Urinary bladder (tissue), 4 donors: Measurements from ENCODE around the gene SH3BP5. TPM values are rescaled to one million over a fixed set of nuclear protein-coding genes. Genes with fewer than 3 reads are reported as not detected.

ENCODE experiments used
- DNase-seq: peaks from one replicate; pipeline ENCODE4 v3.0.0-alpha.2; 2015; ENCODE audit errors: extremely low spot score
- H3K27ac ChIP-seq: one replicate; pipeline ENCODE4 v1.5.1; 2013; ENCODE audit warnings: low read depth, mild to moderate bottlenecking, moderate library complexity
- H3K36me3 ChIP-seq: one replicate; pipeline ENCODE4 v1.6.1; 2013; ENCODE audit warnings: mild to moderate bottlenecking, moderate library complexity; ENCODE audit not compliant: insufficient read depth
- H3K4me1 ChIP-seq: one replicate; pipeline ENCODE4 v1.6.1; 2013; ENCODE audit warnings: mild to moderate bottlenecking, moderate library complexity; ENCODE audit not compliant: insufficient read depth
- H3K4me3 ChIP-seq: one replicate; pipeline ENCODE4 v1.5.1; 2013; ENCODE audit warnings: low read depth, low read length
- WGBS: extraction: QIAGEN DNeasy Blood & Tissue Kit; methylation state at CpG from one replicate; pipeline ENCODE4 v1.1.7; 2013; 5-methylcytosine and 5-hydroxymethylcytosine counted together
- polyA plus RNA-seq: library from polyadenylated mRNA; stranded (reverse); fragments of 200-250 nt; gene quantifications from one replicate; pipeline ENCODE4 v1.2.3, GENCODE V29; 2013
- total RNA-seq: library from RNA; depleted of rRNA; stranded (reverse); fragments of >200 nt; gene quantifications from one replicate; pipeline ENCODE4 v1.2.3, GENCODE V29; 2014
- donor health status: healthy with polysubstance abuse.
- donor health status: healthy.

SH3BP5 gene
- total and polyA plus RNA-seq, 2 donors, result 44.8 to 55.6 TPM

DNA sequence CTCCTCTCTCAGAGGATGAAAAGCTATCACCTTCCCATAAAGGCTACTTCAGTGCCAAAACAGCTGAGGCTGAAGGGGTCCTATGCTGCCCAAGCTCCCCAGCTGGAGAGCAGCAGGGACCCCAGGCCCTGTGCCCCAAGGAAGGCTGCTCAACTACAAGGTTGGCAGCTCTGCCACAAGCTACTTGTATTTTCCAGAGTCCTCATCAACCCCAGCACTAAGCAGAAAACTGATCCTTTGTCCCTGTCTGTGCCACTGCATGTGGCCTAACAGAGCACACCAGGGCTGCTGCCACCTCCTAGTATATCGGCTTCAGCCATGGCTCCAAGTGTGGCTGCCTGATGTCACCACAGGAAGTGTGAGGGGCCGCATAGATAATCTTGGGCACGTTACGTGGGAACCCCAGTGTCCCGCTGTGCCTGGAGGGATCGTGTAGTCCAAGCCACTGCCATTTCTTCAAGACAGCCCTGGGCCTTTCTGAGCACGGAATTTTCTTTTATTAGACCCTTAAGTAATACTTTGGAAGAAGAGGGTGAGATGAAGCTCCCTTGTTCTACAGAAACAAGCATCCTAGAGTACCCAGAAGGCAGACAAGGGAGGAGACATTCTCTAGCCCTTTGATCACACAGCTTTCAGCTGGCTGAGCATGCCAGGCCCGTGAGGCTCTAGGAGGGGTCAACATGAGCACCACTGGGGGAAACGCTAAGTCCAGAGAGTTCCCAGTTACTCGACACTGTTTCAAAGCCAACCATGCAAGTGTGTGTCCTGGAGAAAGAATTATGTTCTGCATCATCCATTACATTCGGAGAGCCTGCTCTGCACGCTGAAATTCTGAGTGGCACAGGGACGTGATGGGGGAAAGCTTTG is 65.6 kb downstream of the SH3BP5 start:
- no peak for DNase-seq
- no peak overlapping the region for H3K4me3 ChIP-seq
- WGBS, result 81% methylated on average over 13 of the region's 13 CpGs
- H3K4me1 ChIP-seq, result no peaks in the 10 kb centered on the region
- H3K36me3 ChIP-seq, result no peaks in the 10 kb centered on the region
- no peak overlapping the region for H3K27ac ChIP-seq

DNA sequence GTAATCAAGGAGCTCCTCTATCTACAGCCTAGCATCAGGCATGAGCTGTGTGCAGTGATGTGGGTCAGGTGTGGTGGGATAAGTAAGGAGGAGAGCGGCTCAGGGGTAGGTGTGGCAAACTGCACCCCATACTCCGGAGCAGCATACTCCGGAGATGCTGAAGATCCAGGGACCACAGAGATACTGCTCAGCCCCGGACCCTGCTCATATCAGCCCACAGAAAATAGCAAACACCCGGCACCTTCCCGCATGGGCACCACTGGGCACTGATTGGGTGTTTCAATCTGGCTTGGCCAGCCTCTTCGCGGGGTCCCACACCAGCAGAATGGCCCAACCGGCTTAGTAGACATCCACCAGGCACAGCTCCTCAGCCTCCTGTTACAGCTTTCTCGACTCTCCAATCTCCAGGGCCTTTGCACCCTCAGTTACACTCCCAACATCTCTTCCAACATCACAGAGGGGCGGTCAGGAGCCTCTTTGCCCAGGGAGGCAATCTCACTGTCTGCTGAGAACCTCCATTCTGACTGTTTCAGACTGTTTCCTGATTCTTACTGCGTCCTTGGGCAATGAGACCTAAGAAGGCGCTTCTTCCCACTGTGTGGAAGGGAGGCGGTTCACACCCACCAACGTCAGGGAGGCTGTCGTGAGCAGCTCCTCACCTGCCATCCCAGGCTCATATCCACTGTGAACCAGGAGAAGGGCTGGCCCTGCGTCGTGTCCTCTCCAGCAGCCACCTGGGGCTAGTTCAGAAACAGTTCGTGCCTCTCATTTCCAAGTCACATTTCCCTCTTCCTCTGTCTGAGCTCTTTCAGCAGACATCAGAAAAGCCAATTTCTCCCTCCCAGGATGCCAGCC is 66.5 kb downstream of the SH3BP5 start:
- WGBS, result 90% methylated on average over 19 of the region's 19 CpGs
- DNase-seq, result no peak
- no peaks in the 10 kb centered on the region for H3K36me3 ChIP-seq
- no peaks in the 10 kb centered on the region for H3K4me1 ChIP-seq
- no peak overlapping the region for H3K27ac ChIP-seq
- H3K4me3 ChIP-seq, result no peak overlapping the region

DNA sequence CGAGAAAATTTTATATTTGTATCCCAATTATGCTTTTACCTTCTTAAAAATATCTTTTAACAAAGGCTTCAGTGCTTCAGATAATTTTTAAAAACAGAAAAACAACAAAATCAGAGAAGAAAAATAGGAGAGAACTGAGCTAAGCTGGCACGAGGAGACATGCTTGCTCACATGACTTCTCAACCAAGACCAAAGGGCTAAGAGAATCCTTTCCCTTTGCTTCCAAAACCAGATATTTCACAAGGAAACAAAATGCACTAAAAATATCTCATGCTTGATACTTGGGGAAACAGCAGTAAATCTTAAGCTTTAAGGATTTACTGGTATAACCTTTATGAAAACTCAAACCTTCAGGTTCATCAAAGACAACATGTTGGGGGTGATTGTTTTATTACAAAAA is 67.9 kb downstream of the SH3BP5 start:
- WGBS, result 51% methylated on average over 2 of the region's 2 CpGs
- H3K4me3 ChIP-seq, result no peak overlapping the region
- H3K27ac ChIP-seq, result no peak overlapping the region
- H3K4me1 ChIP-seq, result no peaks in the 10 kb centered on the region
- H3K36me3 ChIP-seq, result no peaks in the 10 kb centered on the region
- DNase-seq, result no peak

DNA sequence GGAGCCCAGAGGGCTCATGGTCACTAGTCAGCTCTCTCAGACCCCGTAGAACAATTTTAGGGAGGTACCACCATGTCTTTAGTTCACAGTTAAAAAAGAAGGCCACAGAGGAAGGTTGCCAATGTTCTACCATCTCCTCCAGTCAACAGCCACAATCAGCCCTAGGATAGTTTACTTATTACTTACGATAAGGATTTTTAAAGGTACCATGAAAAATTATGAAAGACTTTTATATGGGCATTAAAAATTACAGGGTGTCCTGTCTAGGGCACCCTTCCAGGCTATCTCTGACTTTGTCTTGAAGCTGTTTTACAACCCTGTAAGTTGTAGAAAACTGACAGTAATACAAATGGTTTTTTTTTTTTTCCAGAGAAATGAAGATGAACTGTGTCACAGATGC is 68.5 kb downstream of the SH3BP5 start:
- 36% methylated on average over 2 of the region's 2 CpGs for WGBS
- Histone ChIP-seq H3K27ac (no peak overlapping the region), H3K36me3 (no peaks in the 10 kb centered on the region), H3K4me3 (no peak overlapping the region), H3K4me1 (no peaks in the 10 kb centered on the region)
- DNase-seq, result no peak

DNA sequence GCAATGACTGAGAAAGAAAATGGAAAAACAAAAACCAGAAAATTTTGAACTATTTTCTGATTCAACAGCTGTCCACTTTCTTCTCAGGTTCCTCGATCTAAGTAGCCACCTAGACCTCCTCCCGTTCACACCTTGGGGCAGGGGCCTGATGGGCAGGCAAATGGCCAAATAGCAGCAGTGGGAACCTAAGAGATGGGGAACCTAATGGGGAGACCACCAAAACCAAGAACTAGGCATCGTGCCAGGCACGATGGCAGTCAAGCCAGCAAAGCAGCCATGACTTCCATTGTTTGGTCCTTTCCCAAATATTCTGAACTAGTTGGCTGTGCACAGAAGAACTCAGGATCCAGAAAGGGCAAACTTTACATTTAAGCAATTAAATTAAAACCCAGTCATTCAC is 69.3 kb downstream of the SH3BP5 start:
- 87% methylated on average over 4 of the region's 4 CpGs for WGBS
- DNase-seq, result no peak
- H3K4me1 ChIP-seq, result no peaks in the 10 kb centered on the region
- no peaks in the 10 kb centered on the region for H3K36me3 ChIP-seq
- H3K27ac ChIP-seq, result no peak overlapping the region
- H3K4me3 ChIP-seq, result no peak overlapping the region

DNA sequence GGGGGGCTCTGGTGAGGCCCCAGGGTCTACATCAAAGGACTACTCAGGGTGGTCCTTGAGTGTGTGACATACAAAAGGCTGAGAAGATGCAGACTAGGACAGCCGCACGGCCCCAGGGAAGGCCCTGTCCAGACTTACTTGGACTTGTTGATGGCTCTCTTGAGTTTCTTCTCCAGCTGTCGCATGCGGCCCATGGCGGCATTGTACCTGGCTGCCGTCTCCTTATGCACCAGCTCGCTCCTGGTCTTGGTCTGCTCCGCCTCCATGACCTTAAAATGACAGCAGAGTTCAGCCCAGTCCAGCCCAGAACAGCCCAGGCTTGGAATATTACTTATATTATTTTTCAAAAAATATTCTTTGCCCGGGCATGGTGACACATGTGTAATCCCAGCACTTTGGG is 70.4 kb downstream of the SH3BP5 start:
- Histone ChIP-seq H3K4me1 (no peaks in the 10 kb centered on the region), H3K27ac (no peak overlapping the region), H3K36me3 (no peaks in the 10 kb centered on the region), H3K4me3 (no peak overlapping the region)
- DNase-seq, result no peak
- 94% methylated on average over 9 of the region's 9 CpGs for WGBS

DNA sequence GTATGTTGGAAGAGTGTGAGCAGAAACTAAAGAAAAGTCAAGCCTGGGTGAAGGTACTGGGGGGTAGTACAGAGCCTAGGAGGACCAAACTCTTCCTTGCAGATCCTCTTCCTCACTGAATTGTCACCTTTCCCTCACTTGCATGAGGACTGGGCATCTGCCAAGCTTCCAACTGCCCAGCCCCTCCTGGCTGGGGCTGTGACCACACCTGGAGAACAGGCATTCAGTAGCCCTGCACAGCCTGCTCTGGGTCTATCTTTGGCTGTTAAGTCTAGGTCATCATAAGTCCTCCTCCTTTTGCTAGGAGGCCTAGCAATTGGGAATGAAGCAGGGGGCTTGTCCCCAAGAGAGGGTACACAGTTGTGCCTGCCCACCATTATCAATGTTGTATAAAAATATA is 71.1 kb downstream of the SH3BP5 start:
- H3K36me3 ChIP-seq, result no peaks in the 10 kb centered on the region
- no peaks in the 10 kb centered on the region for H3K4me1 ChIP-seq
- H3K27ac ChIP-seq, result no peak overlapping the region
- H3K4me3 ChIP-seq, result no peak overlapping the region
- DNase-seq, result no peak

DNA sequence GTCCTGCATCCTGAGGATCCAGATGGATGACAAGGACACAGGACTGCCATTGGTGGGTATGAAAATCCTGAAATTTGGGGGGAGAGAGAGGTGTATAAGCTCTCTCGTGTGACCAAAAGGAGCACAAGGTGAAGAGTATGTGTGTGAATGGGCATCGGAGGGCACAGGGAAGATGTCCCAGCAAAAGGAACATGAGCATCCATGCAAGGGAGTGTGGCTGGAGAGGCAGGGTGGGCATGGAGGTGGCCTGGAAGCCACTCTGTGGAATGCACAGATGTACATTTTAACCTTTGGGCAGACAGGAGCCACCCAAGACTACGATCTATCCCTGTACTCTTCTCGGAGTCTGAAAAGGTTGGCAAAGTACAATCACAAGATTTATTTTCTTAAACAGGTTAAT is 71.9 kb downstream of the SH3BP5 start:
- Histone ChIP-seq H3K27ac (no peak overlapping the region), H3K4me1 (no peaks in the 10 kb centered on the region), H3K4me3 (no peak overlapping the region), H3K36me3 (peaks cover 5% of the 10 kb centered on the region)
- no peak for DNase-seq
- WGBS, result 96% methylated on average over 4 of the region's 4 CpGs

DNA sequence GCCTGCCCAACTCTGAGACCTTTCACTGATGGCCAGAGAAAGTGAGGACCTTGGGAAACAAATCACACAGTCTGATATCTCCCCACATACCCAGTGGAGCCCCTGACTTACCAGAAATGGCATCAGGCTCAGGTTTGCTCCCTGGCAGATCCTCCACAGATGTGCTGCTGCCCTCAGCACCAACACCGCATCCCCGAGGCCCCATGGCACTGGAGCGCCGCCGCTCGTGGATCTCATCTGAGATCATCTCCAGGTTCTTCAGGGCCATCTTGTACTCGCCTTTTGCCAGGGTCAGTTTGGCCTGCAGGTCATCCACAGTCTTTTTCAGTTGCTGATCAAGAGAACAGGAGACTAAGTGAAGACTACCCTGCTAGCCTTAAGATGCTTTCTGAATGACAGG is 73.7 kb downstream of the SH3BP5 start:
- H3K4me3 ChIP-seq, result no peak overlapping the region
- peaks cover 7% of the 10 kb centered on the region for H3K36me3 ChIP-seq
- WGBS, result 98% methylated on average over 7 of the region's 7 CpGs
- no peak for DNase-seq
- no peaks in the 10 kb centered on the region for H3K4me1 ChIP-seq
- no peak overlapping the region for H3K27ac ChIP-seq

DNA sequence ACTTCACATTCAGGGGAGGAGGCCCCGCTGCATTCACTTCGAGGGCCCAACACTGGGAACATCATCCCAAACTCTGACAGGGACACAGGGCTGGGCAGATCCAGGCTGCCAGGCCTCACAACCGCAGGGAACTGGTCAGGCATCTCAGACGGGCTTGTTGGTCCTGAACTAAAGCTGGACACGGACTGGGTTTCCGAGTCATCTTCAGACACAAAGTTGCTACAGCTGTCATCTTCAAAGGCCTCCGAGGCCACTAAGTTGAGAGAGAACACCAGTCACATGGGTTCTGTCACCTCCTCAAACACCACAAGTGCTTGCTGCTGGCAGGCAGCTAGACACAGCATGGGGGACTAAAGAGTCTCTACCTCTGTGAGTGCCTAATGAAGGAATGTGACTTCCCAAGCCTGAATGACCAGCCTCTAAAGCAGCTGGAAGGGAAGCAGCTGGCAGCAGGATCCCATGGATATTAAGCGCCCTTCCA is 75.5 kb downstream of the SH3BP5 start:
- DNase-seq, result no peak
- Histone ChIP-seq H3K36me3 (peaks cover 9% of the 10 kb centered on the region), H3K4me3 (no peak overlapping the region), H3K27ac (no peak overlapping the region), H3K4me1 (no peaks in the 10 kb centered on the region)
- WGBS, result 85% methylated on average over 8 of the region's 8 CpGs

DNA sequence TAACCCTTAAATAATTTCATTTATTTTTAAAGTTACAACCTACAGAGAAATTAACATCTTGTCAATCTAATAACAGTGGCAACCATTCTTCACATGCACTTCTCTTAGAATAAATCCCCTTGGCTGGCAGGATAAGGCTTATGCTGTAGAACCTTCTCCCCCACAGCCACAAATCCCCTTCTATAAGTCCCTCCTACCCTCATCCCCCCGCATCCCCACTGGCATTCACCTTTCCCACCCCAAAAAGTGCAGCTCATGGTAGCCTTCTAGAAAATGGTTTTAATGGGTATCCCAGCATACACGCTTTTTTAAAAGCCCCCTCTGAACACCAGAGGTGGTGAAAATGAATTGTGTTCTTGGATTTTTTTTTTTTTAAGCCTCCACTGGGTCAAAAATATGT is 77.2 kb downstream of the SH3BP5 start:
- no peak for DNase-seq
- no peaks in the 10 kb centered on the region for H3K4me1 ChIP-seq
- H3K4me3 ChIP-seq, result no peak overlapping the region
- WGBS, result 91% methylated on average over 2 of the region's 2 CpGs
- peaks cover 12% of the 10 kb centered on the region for H3K36me3 ChIP-seq
- no peak overlapping the region for H3K27ac ChIP-seq

DNA sequence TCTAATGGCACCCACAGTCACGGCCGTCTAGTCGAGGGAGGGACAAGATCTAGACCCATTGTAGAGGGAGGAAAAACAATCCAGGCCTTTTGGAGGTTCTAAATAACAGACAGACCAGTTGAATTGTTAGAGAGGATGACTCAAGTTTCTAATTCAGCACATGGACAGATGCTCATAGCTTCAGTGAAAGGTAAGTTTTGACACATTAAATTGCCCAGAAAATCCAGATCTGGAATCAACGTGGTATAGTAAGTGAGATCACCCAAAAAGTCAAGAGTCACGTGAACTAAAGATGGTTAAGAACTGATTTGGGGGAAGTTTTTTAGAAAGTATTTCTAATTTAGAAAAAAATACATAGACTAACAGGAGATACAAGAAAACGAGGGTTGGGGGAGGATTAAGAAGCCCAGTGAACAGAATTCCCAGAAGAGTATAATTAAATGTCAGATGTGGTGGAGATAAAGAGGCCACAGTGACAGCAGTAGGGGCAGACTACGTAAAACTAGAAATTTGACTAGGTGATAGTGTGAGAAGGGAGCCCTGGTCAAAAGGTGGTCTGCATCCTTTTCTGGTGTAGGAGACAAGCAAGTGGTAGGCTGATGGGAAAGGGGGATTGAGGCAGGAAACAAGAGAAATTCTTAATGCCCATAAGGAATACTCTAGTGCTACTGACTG is 79.2 kb downstream of the SH3BP5 start:
- Histone ChIP-seq H3K27ac (no peak overlapping the region), H3K36me3 (peaks cover 12% of the 10 kb centered on the region), H3K4me3 (no peak overlapping the region), H3K4me1 (no peaks in the 10 kb centered on the region)
- WGBS, result 73% methylated on average over 7 of the region's 7 CpGs
- no peak for DNase-seq

DNA sequence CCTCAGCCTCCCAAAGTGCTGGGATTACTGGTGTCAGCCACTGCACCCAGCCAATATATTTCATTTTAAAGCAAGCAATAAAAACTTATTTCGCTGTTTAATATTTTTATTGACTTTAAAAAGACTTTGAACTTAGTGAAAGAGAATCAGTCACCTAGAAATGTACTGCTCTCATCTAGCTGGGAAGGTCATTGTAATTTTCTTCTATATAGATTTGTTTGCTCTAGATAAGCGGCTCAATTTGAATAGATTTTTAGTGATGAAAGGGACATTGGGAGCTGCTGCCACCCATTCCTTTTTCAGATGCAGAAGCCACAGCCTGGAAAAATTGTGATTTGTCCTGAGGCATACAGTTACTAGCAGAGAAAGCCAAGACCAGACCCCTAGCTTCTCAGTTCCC is 86.2 kb downstream of the SH3BP5 start:
- no peak for DNase-seq
- H3K36me3 ChIP-seq, result peaks cover 10% of the 10 kb centered on the region
- H3K4me3 ChIP-seq, result no peak overlapping the region
- WGBS, result 95% methylated on average over 2 of the region's 2 CpGs
- no peak overlapping the region for H3K27ac ChIP-seq
- no peaks in the 10 kb centered on the region for H3K4me1 ChIP-seq
